OCI-LY7 (cell line): ENCODE data around the gene FGD4. TPM values are rescaled to one million over a fixed set of nuclear protein-coding genes. Genes with fewer than 3 reads are reported as not detected.

Source experiments
- BruUV-seq: library from RNA; stranded (reverse); fragments of 400-500 nt; replicated peaks from 2 replicates; lab custom pipeline; 2021; lab: Mats Ljungman, UMichigan
- CTCF ChIA-PET: fragments of 300-600 bp; sonication (Branson Sonifier 250); formaldehyde crosslinking; loops from one replicate; lab custom pipeline; 2022; ENCODE audit warnings: antibody characterized with exemption; ENCODE audit not compliant: unreplicated experiment; lab: Charles Lee
- POLR2A ChIA-PET: fragments of 300-600 bp; sonication (Branson Sonifier 250); formaldehyde crosslinking; loops from one replicate; lab custom pipeline; 2022; ENCODE audit warnings: antibody characterized with exemption; lab: Charles Lee
- DNase-seq: peaks from one replicate; pipeline ENCODE4 v3.0.0-alpha.2; 2015; ENCODE audit warnings: low spot score
- H2AFZ ChIP-seq: fragments of 200-600 bp; sonication (generic), shearing (Covaris generic); 2 replicates; pipeline ENCODE4 v1.6.1; 2014; ENCODE audit warnings: mild to moderate bottlenecking, antibody characterized with exemption, low read length, moderate library complexity
- H3K27ac ChIP-seq: fragments of 200-600 bp; sonication (generic); 2 replicates; pipeline ENCODE4 v1.5.1; 2014; ENCODE audit warnings: mixed run types, low read depth, mild to moderate bottlenecking, moderate library complexity, low read length, inconsistent platforms; ENCODE audit not compliant: poor library complexity, severe bottlenecking
- H3K36me3 ChIP-seq: fragments of 200-600 bp; sonication (generic); 2 replicates; pipeline ENCODE4 v1.6.1; 2014; ENCODE audit warnings: mild to moderate bottlenecking, antibody characterized with exemption, low read length, moderate library complexity, mixed read lengths; ENCODE audit not compliant: insufficient read depth
- H3K4me1 ChIP-seq: fragments of 200-600 bp; sonication (generic); 2 replicates; pipeline ENCODE4 v1.5.1; 2014; ENCODE audit warnings: mild to moderate bottlenecking, low read length; ENCODE audit not compliant: insufficient read depth, poor library complexity, severe bottlenecking
- H3K4me2 ChIP-seq: fragments of 200-600 bp; sonication (generic); 2 replicates; pipeline ENCODE4 v1.6.1; 2014; ENCODE audit warnings: mild to moderate bottlenecking, low read length
- H3K4me3 ChIP-seq: fragments of 200-600 bp; sonication (generic); 2 replicates; pipeline ENCODE4 v1.5.1; 2014; ENCODE audit warnings: mild to moderate bottlenecking, low read depth, low read length; ENCODE audit not compliant: poor library complexity, severe bottlenecking
- H3K79me2 ChIP-seq: fragments of 200-600 bp; sonication (generic); 2 replicates; pipeline ENCODE4 v1.6.1; 2016; ENCODE audit warnings: low read depth, mild to moderate bottlenecking, low read length, moderate library complexity, mixed read lengths; ENCODE audit not compliant: insufficient read depth
- H3K9me2 ChIP-seq: fragments of 200-600 bp; sonication (generic); 2 replicates; pipeline ENCODE4 v1.6.1; 2016; ENCODE audit warnings: mild to moderate bottlenecking, low read length, mixed read lengths; ENCODE audit not compliant: insufficient read depth
- H3K9me3 ChIP-seq: fragments of 200-600 bp; sonication (generic); 2 replicates; pipeline ENCODE4 v1.6.1; 2014; ENCODE audit warnings: mild to moderate bottlenecking, mixed run types, low read length, mixed read lengths
- H4K20me1 ChIP-seq: fragments of 200-600 bp; sonication (generic); 2 replicates; pipeline ENCODE4 v1.6.1; 2014; ENCODE audit warnings: mild to moderate bottlenecking, antibody characterized with exemption, low read length, moderate library complexity, mixed read lengths; ENCODE audit not compliant: insufficient read depth
- EZH2phosphoT487 ChIP-seq: fragments of 200-600 bp; sonication (generic); IDR thresholded peaks from 2 replicates; pipeline ENCODE4 v1.6.1; 2018; ENCODE audit warnings: low read depth, borderline replicate concordance, mild to moderate bottlenecking, mixed run types, antibody characterized with exemption, low read length, moderate library complexity, mixed read lengths
- intact Hi-C: fragments of 100-400 bp; cut with micrococcal nuclease; formaldehyde crosslinking; loops from one replicate; pipeline ENCODE4 v1.10.0; 2022; ENCODE audit not compliant: unreplicated experiment
- total RNA-seq, 2 experiments: library from RNA; depleted of rRNA in 1 of 2; stranded (reverse); fragments of >200 nt in 1 of 2; shearing (Covaris generic) in 1 of 2; gene quantifications; 2 replicates each; pipeline ENCODE4 v1.2.3, GENCODE V29; 2014 to 2022
- TF ChIP-seq, protein P1 (sequence below): fragments of 200-600 bp; sonication (generic); conservative IDR thresholded peaks from 2 replicates; pipeline ENCODE4 v1.5.1; 2014; ENCODE audit warnings: mild to moderate bottlenecking, antibody characterized with exemption, low read length, moderate library complexity, mixed read lengths

The FGD4 gene
- total RNA-seq, 2 experiments from 2014 or later, result 14.9 to 19.3 TPM

DNA sequence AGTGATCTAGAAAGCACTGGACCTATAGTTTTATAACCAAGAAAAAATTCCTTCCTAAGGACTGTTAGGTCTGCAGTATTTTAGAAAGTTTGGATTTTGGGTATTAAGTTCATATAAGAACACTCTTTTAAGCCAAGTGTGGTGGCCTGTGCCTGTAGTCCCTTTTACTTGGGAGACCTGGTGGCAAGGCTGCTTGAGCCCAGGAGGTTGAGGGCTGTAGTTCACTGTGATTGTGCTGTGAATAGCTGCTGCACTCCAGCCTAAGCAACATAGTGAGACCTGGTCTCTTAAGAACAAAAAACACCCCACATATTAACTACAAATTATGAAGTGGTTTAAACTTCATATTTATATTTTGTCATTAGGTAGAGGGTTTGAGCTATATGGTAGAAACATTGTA, 289.4 kb downstream of the FGD4 start:
- TF ChIP-seq, protein P1, sequence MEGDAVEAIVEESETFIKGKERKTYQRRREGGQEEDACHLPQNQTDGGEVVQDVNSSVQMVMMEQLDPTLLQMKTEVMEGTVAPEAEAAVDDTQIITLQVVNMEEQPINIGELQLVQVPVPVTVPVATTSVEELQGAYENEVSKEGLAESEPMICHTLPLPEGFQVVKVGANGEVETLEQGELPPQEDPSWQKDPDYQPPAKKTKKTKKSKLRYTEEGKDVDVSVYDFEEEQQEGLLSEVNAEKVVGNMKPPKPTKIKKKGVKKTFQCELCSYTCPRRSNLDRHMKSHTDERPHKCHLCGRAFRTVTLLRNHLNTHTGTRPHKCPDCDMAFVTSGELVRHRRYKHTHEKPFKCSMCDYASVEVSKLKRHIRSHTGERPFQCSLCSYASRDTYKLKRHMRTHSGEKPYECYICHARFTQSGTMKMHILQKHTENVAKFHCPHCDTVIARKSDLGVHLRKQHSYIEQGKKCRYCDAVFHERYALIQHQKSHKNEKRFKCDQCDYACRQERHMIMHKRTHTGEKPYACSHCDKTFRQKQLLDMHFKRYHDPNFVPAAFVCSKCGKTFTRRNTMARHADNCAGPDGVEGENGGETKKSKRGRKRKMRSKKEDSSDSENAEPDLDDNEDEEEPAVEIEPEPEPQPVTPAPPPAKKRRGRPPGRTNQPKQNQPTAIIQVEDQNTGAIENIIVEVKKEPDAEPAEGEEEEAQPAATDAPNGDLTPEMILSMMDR, result no peak
- no peak for TF ChIP-seq EZH2phosphoT487
- peaks cover 15% of the 10 kb centered on the region for H3K9me3 ChIP-seq
- CTCF ChIA-PET, result interaction anchor here (1.5 kb wide), 1 partner anchor 15 kb away, joined by 3 read pairs; no protein-coding TSS in a partner anchor
- BruUV-seq, result no TSS peak
- H2AFZ ChIP-seq, result no peak overlapping the region
- no peak overlapping the region for H3K4me3 ChIP-seq
- peaks cover 98% of the 10 kb centered on the region for H3K79me2 ChIP-seq
- H3K36me3 ChIP-seq, result peaks cover 84% of the 10 kb centered on the region
- H4K20me1 ChIP-seq, result no peaks in the 10 kb centered on the region; the same call in 1 of the 2 replicates
- no peak for DNase-seq
- H3K27ac ChIP-seq, result no peak overlapping the region
- H3K4me1 ChIP-seq, result no peaks in the 10 kb centered on the region
- POLR2A ChIA-PET, result interaction anchor here (0.6 to 5.0 kb wide), 10 partner anchors 11 to 1653 kb away, joined by 3 to 23 read pairs (median 4); no protein-coding TSS in a partner anchor
- H3K9me2 ChIP-seq, result no peaks in the 10 kb centered on the region
- intact Hi-C loops, result no loop called here
- no peak overlapping the region for H3K4me2 ChIP-seq

DNA sequence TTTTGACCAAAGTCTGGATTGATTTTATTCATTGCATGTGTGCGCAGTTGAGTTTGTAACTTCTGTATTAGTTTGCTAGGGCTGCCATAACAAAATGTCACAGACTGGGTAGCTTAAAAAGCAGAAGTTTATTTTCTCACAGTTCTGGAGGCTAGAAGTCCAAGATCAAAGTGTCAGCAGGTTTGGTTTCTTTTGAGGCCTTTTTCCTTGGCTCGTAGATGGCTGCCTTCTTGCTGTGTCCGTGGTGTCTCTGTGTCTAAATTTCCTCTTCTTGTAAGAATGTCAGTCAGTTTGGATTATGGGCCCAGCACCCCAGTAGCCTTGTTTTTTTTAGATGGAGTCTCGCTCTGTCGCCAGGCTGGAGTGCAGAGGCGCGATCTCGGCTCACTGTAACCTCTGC, 291.6 kb downstream of the FGD4 start:
- Histone ChIP-seq H3K27ac (no peak overlapping the region), H4K20me1 (no peaks in the 10 kb centered on the region; the same call in 1 of the 2 replicates), H3K4me3 (no peak overlapping the region), H3K36me3 (peaks cover 82% of the 10 kb centered on the region), H3K79me2 (peaks cover 98% of the 10 kb centered on the region), H3K4me1 (no peaks in the 10 kb centered on the region), H2AFZ (no peak overlapping the region), H3K9me3 (peaks cover 15% of the 10 kb centered on the region), H3K9me2 (no peaks in the 10 kb centered on the region), H3K4me2 (no peak overlapping the region)
- TF ChIP-seq, protein P1, result no peak
- TF ChIP-seq EZH2phosphoT487, result no peak
- BruUV-seq, result no TSS peak
- DNase-seq, result no peak
- intact Hi-C loops, result no loop called here
- CTCF ChIA-PET, result no interaction called here
- POLR2A ChIA-PET, result interaction anchor here (0.7 to 5.0 kb wide), 3 partner anchors 9 to 16 kb away, joined by 3 to 23 read pairs (median 3); no protein-coding TSS in a partner anchor

DNA sequence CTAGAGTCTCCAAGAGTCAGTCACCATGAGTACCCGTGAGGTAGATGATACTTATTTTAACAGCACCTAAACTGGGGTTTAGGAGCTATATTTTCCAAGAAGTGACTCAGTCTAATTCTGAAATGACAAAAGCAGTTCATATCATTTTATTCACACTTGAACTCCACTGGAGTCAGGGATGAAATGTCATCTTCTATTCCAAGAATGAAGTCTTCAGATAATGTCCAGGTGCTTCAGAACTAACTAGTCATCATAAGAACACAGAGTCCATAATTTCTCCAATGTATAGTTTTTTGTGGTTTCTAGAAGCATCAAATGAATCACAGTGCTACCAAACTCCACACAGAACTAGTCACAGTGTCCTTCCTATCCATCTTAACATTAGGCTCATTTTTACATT, 293.0 kb downstream of the FGD4 start:
- POLR2A ChIA-PET, result interaction anchor here (0.8 to 5.0 kb wide), 3 partner anchors 10 to 822 kb away, joined by 3 to 23 read pairs (median 3); no protein-coding TSS in a partner anchor

More for the DNA sequence above, 293.0 kb downstream of the FGD4 start:
- CTCF ChIA-PET, result no interaction called here
- Histone ChIP-seq H3K4me1 (no peaks in the 10 kb centered on the region), H3K9me3 (peaks cover 15% of the 10 kb centered on the region), H3K4me2 (no peak overlapping the region), H3K36me3 (peaks cover 73% of the 10 kb centered on the region), H4K20me1 (no peaks in the 10 kb centered on the region), H3K9me2 (no peaks in the 10 kb centered on the region), H2AFZ (no peak overlapping the region), H3K79me2 (peaks cover 94% of the 10 kb centered on the region), H3K27ac (no peak overlapping the region), H3K4me3 (no peak overlapping the region)
- DNase-seq, result no peak
- TF ChIP-seq, protein P1, result no peak
- TF ChIP-seq EZH2phosphoT487, result no peak
- no TSS peak for BruUV-seq
- intact Hi-C loops, result no loop called here
